GM19324 (cell line): ENCODE results near the gene HDLBP.

ENCODE experiments used
- ATAC-seq: cut with Tn5 transposase; IDR thresholded peaks from one replicate; pipeline ENCODE4 v1.9.1; 2021; ENCODE audit warnings: mild to moderate bottlenecking, moderate library complexity; ENCODE audit not compliant: unreplicated experiment, low FRiP score

Gene HDLBP

GRCh38 chr2:241218131-241219029 is 97.1 kb downstream of the HDLBP start:
- ATAC-seq: no peak

- ATAC-seq: no peak
These were observed 98.0 kb downstream of the HDLBP start for GRCh38 chr2:241217320-241218031.

- ATAC-seq: no peak
These were observed 99.2 kb downstream of the HDLBP start for GRCh38 chr2:241216211-241216761.

GRCh38 chr2:241215421-241215820 is 100.1 kb downstream of the HDLBP start:
- ATAC-seq: no peak

GRCh38 chr2:241214766-241215165 is 100.7 kb downstream of the HDLBP start:
- no peak for ATAC-seq

- no peak for ATAC-seq
These were observed 101.3 kb downstream of the HDLBP start for GRCh38 chr2:241214209-241214608.

GRCh38 chr2:241213567-241213966 is 101.9 kb downstream of the HDLBP start:
- ATAC-seq: no peak

- ATAC-seq: no peak
These were observed 102.4 kb downstream of the HDLBP start for GRCh38 chr2:241213041-241213440.

- no peak for ATAC-seq
These were observed 104.2 kb downstream of the HDLBP start for GRCh38 chr2:241211276-241211675.

GRCh38 chr2:241209271-241209670 is 106.2 kb downstream of the HDLBP start:
- ATAC-seq: no peak

- no peak for ATAC-seq
These were observed 107.4 kb downstream of the HDLBP start for GRCh38 chr2:241208058-241208457.

- no peak for ATAC-seq
These were observed 107.8 kb downstream of the HDLBP start for GRCh38 chr2:241207641-241208040.

- no peak for ATAC-seq
These were observed 108.3 kb downstream of the HDLBP start for GRCh38 chr2:241207151-241207550.

- ATAC-seq: no peak
These were observed 110.4 kb downstream of the HDLBP start for GRCh38 chr2:241205086-241205485.

- no peak for ATAC-seq
These were observed 111.0 kb downstream of the HDLBP start for GRCh38 chr2:241204490-241204889.

- ATAC-seq: no peak
These were observed 111.5 kb downstream of the HDLBP start for GRCh38 chr2:241204010-241204384.

GRCh38 chr2:241203218-241204009 is 112.1 kb downstream of the HDLBP start:
- no peak for ATAC-seq

GRCh38 chr2:241202681-241203080 is 112.8 kb downstream of the HDLBP start:
- ATAC-seq: no peak

GRCh38 chr2:241202268-241202585 is 113.2 kb downstream of the HDLBP start:
- no peak for ATAC-seq

GRCh38 chr2:241201445-241202267 is 113.8 kb downstream of the HDLBP start:
- ATAC-seq: no peak
